Stimulated activated effector memory CD8-positive, alpha-beta T cell treated with anti-CD3 and anti-CD28 coated beads, Interleukin-12 subunit alpha, Interleukin-12 subunit beta, amount 100 ng/mL, for 72 hours (primary cell): Measurements from ENCODE around the gene CSH1.
"Not testable (repeated sequence)": the region's sequence is repeated elsewhere in the genome, so short reads cannot be mapped to it uniquely, and the experiment has no call there.

Experiments
- ATAC-seq: fragments of 150-1000 bp; cut with Tn5 transposase; 2 replicates; pipeline ENCODE4 v1.10.0; 2021
- DNase-seq, 2 donors: peaks; one replicate each; pipeline ENCODE4 v3.0.0; 2021 to 2022; ENCODE audit warnings: low spot score in 2 of 2
- H3K27ac Mint-ChIP-seq: one replicate; pipeline ENCODE4 v1.8.0; 2022; ENCODE audit warnings: mild to moderate bottlenecking, mixed read lengths
- H3K36me3 Mint-ChIP-seq: one replicate; pipeline ENCODE4 v1.8.0; 2022; ENCODE audit warnings: mild to moderate bottlenecking, mixed read lengths
- H3K4me1 Mint-ChIP-seq: one replicate; pipeline ENCODE4 v1.8.0; 2022; ENCODE audit warnings: mixed read lengths
- H3K4me3 Mint-ChIP-seq: one replicate; pipeline ENCODE4 v1.8.0; 2022; ENCODE audit warnings: mild to moderate bottlenecking, mixed read lengths
- H3K9me3 Mint-ChIP-seq: one replicate; pipeline ENCODE4 v1.8.0; 2022; ENCODE audit warnings: mixed read lengths

Gene CSH1

GRCh38 chr17:63894821-63895220 lies 1.6 kb downstream of the CSH1 start:
- peaks cover 11% of the 10 kb centered on the region for H3K4me1 Mint-ChIP-seq
- not testable (repeated sequence) for H3K27ac Mint-ChIP-seq, DNase-seq, H3K4me3 Mint-ChIP-seq, H3K9me3 Mint-ChIP-seq, H3K36me3 Mint-ChIP-seq, ATAC-seq

- not testable (repeated sequence) for H3K4me3 Mint-ChIP-seq, ATAC-seq, H3K9me3 Mint-ChIP-seq, DNase-seq, H3K4me1 Mint-ChIP-seq, H3K27ac Mint-ChIP-seq, H3K36me3 Mint-ChIP-seq
Measured at GRCh38 chr17:63894021-63894420, 2.4 kb downstream of the CSH1 start.

DNA sequence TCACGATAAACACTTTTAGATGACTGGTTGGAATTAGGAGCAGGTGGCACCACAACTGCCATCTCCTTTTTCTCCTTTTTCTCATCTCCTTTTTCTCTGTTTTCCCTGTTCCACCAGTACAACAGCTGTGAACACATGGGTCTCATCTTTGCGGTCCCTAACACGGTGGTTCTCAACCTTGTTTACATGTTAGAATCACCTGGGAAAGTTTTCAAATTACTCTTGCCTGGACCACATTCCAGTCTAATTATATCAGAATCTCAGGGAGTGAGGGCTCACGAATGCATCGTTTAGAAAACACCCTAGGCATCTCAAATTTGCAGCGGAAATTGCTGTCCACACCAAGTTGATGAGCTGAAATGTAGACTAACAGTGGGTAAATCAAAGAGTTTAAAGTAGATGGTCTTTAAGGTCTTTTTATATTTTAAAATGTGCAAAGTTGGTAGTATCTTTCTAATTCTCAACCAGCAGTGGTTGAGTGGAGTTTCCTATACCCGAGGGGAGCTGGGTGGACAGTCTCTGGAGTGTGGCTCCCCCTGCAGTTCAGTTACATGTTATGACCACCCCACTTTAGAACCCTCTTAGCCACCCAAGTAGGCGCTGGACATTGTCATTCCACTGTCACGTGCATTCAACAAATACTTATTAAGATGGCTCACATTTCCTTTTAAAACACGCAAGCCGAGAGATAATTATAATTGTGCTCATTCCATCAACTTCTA lies 3.9 kb downstream of the CSH1 start:
- H3K4me3 Mint-ChIP-seq, ATAC-seq, H3K9me3 Mint-ChIP-seq, DNase-seq, H3K27ac Mint-ChIP-seq, H3K36me3 Mint-ChIP-seq: not testable (repeated sequence)
- peaks cover 11% of the 10 kb centered on the region for H3K4me1 Mint-ChIP-seq

GRCh38 chr17:63889026-63889848 lies 7.1 kb downstream of the CSH1 start:
- not testable (repeated sequence) for H3K4me3 Mint-ChIP-seq, H3K36me3 Mint-ChIP-seq, H3K27ac Mint-ChIP-seq, H3K9me3 Mint-ChIP-seq, DNase-seq
- H3K4me1 Mint-ChIP-seq = peaks cover 11% of the 10 kb centered on the region
- ATAC-seq = peak; percentile 72

DNA sequence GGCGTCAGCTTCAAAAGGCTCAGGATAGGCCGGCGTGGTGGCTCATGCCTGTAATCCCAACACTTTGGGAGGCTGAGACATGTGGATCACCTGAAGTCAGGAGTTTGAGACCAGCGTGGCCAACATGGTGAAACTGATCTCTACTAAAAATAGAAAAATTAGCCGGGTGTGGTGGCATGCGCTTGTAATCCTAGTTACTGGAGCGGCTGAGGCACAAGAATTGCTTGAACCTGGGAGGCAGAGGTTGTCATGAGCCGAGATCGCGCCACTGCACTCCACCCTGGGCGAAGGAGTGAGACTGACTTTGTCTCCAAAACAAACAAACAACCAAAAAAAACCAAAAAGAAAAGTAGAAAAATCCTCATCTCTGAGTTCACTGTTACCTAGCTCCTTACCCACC lies 11.3 kb downstream of the CSH1 start:
- peaks cover 17% of the 10 kb centered on the region for H3K4me1 Mint-ChIP-seq
- not testable (repeated sequence) for ATAC-seq, H3K4me3 Mint-ChIP-seq, H3K36me3 Mint-ChIP-seq, DNase-seq, H3K9me3 Mint-ChIP-seq, H3K27ac Mint-ChIP-seq

DNA sequence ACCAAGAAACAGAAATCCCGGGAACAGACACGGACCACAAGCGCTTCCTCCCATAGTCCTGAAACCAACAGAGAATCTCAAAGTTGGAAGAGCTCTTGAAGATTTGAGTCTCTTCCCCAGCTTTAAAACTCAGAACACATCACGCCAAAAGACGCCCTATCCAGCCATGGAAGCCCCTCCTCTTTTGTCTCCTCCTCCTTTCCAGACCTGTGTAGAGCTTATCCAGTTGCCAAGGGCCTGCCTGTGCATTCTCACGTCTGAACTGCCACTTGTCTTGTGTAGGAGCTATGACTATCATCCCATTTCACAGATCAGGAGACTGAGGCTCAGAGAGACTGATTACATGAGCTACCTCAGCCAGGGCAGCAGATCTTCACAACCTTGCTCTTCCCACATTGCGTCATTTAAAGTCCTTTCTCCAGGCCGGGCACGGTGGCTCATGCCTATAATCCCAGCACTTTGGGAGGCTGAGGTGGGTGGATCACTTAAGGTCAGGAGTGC lies 13.7 kb downstream of the CSH1 start:
- H3K4me3 Mint-ChIP-seq, ATAC-seq, H3K36me3 Mint-ChIP-seq, H3K9me3 Mint-ChIP-seq, DNase-seq, H3K4me1 Mint-ChIP-seq: not testable (repeated sequence)
- H3K27ac Mint-ChIP-seq = peak overlapping the region; percentile 68

- peaks cover 6% of the 10 kb centered on the region for H3K4me1 Mint-ChIP-seq
- H3K36me3 Mint-ChIP-seq = no peaks in the 10 kb centered on the region
- no peak within 1 kb of the TSS for H3K4me3 Mint-ChIP-seq
- peak; percentile 88 for ATAC-seq
- no peaks in the 10 kb centered on the region for H3K9me3 Mint-ChIP-seq
- H3K27ac Mint-ChIP-seq = peak within 1 kb of the TSS; percentile 68
- DNase-seq = peak; percentile 55 to 73
Measured at GRCh38 chr17:63881935-63882601, 14.3 kb downstream of the CSH1 start, which contains the start of gene GH2. Gene GH2, minus strand, starts transcription at chr17:63881944. Its CDS starts 143 bp downstream, at chr17:63881801.

DNA sequence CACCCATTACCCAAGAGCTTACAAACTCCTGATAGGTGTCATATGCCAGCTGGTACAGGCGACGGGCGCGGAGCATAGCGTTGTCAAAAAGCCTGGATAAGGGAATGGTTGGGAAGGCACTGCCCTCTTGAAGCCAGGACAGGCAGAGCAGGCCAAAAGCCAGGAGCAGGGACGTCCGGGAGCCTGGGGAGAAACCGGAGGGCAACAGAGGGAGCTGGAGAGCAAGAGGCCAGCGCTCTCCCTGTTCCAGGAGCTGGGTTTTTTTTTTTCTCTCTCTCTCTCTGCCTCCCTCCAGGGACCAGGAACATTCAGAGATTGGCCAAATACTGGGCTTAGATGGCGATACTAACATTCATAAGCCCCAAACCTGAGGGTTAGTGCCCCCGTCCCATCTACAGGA lies 15.0 kb downstream of the CSH1 start:
- DNase-seq, H3K4me1 Mint-ChIP-seq, H3K27ac Mint-ChIP-seq, ATAC-seq, H3K4me3 Mint-ChIP-seq, H3K9me3 Mint-ChIP-seq, H3K36me3 Mint-ChIP-seq: not testable (repeated sequence)

GRCh38 chr17:63880706-63881105 lies 15.7 kb downstream of the CSH1 start:
- Mint-ChIP-seq H3K4me3 (no peak overlapping the region), H3K36me3 (no peaks in the 10 kb centered on the region), H3K27ac (no peak overlapping the region), H3K9me3 (no peaks in the 10 kb centered on the region), H3K4me1 (peaks cover 6% of the 10 kb centered on the region)
- ATAC-seq (no peak), DNase-seq (no peak)

DNA sequence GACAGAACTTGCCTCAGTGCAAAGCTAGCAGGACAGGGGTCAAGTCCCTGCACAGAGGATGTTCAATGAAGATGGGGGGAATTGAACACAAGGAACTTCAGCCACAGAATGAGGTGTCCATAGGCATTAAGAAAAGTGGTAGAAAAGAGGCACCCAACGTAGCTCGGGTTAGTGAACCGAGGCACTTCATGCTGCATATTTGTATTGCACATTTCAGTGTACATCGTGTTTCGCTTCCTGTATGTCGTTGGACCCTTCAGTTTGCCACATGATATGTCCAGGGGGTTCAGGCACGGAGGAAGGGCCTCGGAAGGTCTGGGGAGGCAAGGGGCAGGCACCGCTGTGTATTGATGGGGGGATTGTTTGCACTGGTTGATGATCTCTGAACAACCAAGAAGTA lies 18.0 kb downstream of the CSH1 start:
- not testable (repeated sequence) for H3K36me3 Mint-ChIP-seq, H3K9me3 Mint-ChIP-seq, DNase-seq, H3K27ac Mint-ChIP-seq, H3K4me3 Mint-ChIP-seq, H3K4me1 Mint-ChIP-seq, ATAC-seq

DNA sequence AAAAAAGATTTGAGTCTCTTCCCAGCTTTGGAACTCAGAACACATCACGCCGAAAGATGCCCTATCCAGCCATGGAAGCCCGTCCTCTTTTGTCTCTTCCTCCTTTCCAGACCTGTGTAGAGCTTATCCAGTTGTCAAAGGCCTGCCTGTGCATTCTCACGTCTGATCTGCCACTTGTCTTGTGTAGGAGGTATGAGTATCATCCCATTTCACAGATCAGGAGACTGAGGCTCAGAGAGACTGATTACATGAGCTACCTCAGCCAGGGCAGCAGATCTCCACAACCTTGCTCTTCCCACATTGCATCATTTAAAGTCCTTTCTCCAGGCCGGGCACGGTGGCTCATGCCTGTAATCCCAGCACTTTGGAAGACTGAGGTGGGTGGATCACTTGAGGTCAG lies 21.7 kb downstream of the CSH1 start:
- not testable (repeated sequence) for H3K4me3 Mint-ChIP-seq, DNase-seq, H3K9me3 Mint-ChIP-seq, H3K4me1 Mint-ChIP-seq, H3K27ac Mint-ChIP-seq, ATAC-seq, H3K36me3 Mint-ChIP-seq

DNA sequence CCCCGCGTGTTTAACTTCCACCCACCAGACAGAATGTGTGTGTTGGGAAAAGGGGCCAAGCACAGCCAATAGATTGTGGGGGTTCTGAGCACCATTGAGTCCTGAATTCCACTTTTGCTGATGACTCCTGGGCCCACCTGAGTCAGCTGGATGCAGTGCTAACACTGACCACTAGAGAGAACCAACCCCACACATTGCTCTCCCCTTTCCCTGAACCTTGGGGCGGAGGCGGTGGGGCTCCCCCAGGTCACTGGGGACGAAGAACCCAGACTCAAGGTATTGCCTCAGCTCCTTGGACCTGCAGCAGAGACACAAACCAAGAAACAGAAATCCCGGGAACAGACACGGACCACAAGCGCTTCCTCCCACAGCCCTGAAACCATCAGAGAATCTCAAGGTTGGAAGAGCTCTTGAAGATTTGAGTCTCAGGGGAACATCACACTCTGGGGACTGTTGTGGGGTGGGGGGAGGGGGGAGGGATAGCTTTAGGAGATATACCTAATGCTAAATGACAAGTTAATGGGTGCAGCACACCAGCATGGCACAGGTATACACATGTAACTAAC lies 22.2 kb downstream of the CSH1 start:
- not testable (repeated sequence) for H3K4me3 Mint-ChIP-seq, ATAC-seq, H3K36me3 Mint-ChIP-seq, DNase-seq, H3K27ac Mint-ChIP-seq, H3K9me3 Mint-ChIP-seq, H3K4me1 Mint-ChIP-seq

- not testable (repeated sequence) for DNase-seq, H3K36me3 Mint-ChIP-seq, H3K4me1 Mint-ChIP-seq, H3K27ac Mint-ChIP-seq, H3K4me3 Mint-ChIP-seq, ATAC-seq, H3K9me3 Mint-ChIP-seq
Measured at GRCh38 chr17:63873577-63873976, 22.8 kb downstream of the CSH1 start, which contains the start of gene CSH2. Gene CSH2, minus strand, starts transcription at chr17:63873677. Its CDS starts 63 bp downstream, at chr17:63873614.

- H3K4me1 Mint-ChIP-seq, H3K4me3 Mint-ChIP-seq, H3K36me3 Mint-ChIP-seq, H3K27ac Mint-ChIP-seq, ATAC-seq, DNase-seq, H3K9me3 Mint-ChIP-seq: not testable (repeated sequence)
Measured at GRCh38 chr17:63871646-63872365, 24.6 kb downstream of the CSH1 start.
